ENCODE measurements around the gene FAM221A. TPM values are rescaled to one million over a fixed set of nuclear protein-coding genes. Genes with fewer than 3 reads are reported as not detected.

FAM221A gene
- total and polyA plus RNA-seq, 9 of the 15 experiments (the other 6 are each of a cell fraction or from before 2014, with no cell fraction given), result not detected

DNA sequence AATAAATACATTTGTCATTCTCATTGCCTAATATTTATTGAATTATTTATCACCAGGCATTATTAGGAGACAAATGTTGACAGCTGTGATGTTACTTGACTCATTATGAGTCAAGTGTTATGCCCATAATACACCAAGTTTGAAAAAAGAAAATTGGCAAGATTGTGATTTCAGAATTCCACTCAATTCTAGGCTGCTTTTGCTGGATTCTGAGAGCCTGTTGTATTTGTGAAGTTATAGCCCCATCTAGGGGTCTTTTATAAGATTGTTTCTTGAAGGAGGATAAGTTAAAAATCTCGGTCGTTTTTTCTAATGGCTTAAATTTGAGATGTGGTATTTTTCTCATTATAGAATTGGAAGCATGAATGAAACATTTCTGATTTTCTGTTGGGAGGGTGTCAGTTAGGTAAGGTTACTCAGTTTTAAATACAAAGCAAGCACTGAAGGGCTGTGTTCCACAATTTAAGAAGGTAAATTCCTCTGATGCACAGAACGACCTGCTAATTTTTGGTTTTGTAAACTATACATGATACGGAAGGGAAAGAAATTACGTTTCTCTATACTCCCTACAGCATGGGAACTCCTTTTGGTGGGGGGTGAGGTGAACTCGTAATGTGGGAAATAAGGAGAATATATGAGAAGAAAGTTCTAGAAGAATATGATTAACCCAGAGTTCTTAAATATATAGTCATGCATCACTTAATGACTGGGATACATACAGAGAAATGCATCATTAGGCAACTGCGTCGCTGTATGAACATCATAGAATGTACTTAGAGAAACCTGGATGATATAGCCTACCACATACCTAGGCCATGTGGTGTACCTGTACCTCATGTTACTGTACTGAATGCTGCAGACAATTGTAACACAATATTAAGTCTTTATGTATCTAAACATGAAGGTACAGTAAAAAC lies 32.6 kb downstream of the FAM221A start (continued):
- TF ChIP-seq, protein P1, sequence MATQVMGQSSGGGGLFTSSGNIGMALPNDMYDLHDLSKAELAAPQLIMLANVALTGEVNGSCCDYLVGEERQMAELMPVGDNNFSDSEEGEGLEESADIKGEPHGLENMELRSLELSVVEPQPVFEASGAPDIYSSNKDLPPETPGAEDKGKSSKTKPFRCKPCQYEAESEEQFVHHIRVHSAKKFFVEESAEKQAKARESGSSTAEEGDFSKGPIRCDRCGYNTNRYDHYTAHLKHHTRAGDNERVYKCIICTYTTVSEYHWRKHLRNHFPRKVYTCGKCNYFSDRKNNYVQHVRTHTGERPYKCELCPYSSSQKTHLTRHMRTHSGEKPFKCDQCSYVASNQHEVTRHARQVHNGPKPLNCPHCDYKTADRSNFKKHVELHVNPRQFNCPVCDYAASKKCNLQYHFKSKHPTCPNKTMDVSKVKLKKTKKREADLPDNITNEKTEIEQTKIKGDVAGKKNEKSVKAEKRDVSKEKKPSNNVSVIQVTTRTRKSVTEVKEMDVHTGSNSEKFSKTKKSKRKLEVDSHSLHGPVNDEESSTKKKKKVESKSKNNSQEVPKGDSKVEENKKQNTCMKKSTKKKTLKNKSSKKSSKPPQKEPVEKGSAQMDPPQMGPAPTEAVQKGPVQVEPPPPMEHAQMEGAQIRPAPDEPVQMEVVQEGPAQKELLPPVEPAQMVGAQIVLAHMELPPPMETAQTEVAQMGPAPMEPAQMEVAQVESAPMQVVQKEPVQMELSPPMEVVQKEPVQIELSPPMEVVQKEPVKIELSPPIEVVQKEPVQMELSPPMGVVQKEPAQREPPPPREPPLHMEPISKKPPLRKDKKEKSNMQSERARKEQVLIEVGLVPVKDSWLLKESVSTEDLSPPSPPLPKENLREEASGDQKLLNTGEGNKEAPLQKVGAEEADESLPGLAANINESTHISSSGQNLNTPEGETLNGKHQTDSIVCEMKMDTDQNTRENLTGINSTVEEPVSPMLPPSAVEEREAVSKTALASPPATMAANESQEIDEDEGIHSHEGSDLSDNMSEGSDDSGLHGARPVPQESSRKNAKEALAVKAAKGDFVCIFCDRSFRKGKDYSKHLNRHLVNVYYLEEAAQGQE (IDR thresholded peaks at IDR 0.05; ENCODE audit: borderline replicate concordance), result peak; percentile 88
- TF ChIP-seq, protein P1 (CRISPR knock-in tag; IDR thresholded peaks at IDR 0.05; ENCODE audit: low read depth), result no peak
- TF ChIP-seq SMC3 (conservative IDR thresholded peaks at IDR 0.05; ENCODE audit: insufficient read depth, low read depth, low read length), result peak; percentile 49
- TF ChIP-seq TRIM24 (IDR thresholded peaks at IDR 0.05), result no peak

All from K562 (cell line).